Heart right ventricle (tissue), 16 donors: ENCODE data around the gene TBK1. TPM values are rescaled to one million over a fixed set of nuclear protein-coding genes. Genes with fewer than 3 reads are reported as not detected.

Source experiments
- ATAC-seq, 8 donors: fragments of 200-7000 bp; cut with Tn5 transposase; one replicate each; pipeline ENCODE4 v1.9.1; 2020; ENCODE audit warnings: mild to moderate bottlenecking in 8 of 8, moderate library complexity in 8 of 8, moderate number of reproducible peaks in 1 of 8
- DNase-seq, 2 donors: peaks; one replicate each; pipeline ENCODE4 v3.0.0-alpha.2; 2020
- H3K27ac ChIP-seq, 10 donors: fragments of 200-600 bp; sonication (generic) in 2 of 10; one replicate each; pipeline versions ENCODE4 v1.5.0 to v1.8.0; 2020 to 2022; ENCODE audit warnings: mild to moderate bottlenecking in 3 of 10
- H3K27me3 ChIP-seq, 7 donors: fragments of 200-600 bp; one replicate each; pipeline ENCODE4 v1.8.0; 2021 to 2022; ENCODE audit warnings: mild to moderate bottlenecking in 2 of 7
- H3K36me3 ChIP-seq, 9 donors: fragments of 200-600 bp; sonication (generic) in 1 of 9; one replicate each; pipeline versions ENCODE4 v1.5.0 to v1.8.0; 2020 to 2022; ENCODE audit warnings: mild to moderate bottlenecking in 2 of 9
- H3K4me1 ChIP-seq, 9 donors: fragments of 200-600 bp; sonication (generic) in 1 of 9; one replicate each; pipeline versions ENCODE4 v1.5.0 to v1.8.0; 2020 to 2022; ENCODE audit warnings: mild to moderate bottlenecking in 4 of 9
- H3K4me3 ChIP-seq, 10 donors: fragments of 200-600 bp; sonication (generic) in 2 of 10; one replicate each; pipeline versions ENCODE4 v1.5.0 to v1.8.0; 2020 to 2022; ENCODE audit warnings: mild to moderate bottlenecking in 7 of 10, moderate library complexity in 2 of 10
- H3K9me3 ChIP-seq, 11 donors: fragments of 200-600 bp in 10 of 11; sonication (generic) in 2 of 11; one replicate each; pipeline versions ENCODE4 v1.5.0 to v1.8.0; 2013 to 2022; ENCODE audit warnings: mild to moderate bottlenecking in 2 of 11, control low read depth in 1 of 11, moderate library complexity in 1 of 11
- CTCF ChIP-seq, 9 donors: fragments of 200-600 bp; sonication (generic) in 2 of 9; IDR thresholded peaks; one replicate each; pipeline versions ENCODE4 v1.5.0 to v1.8.0; 2021 to 2022; ENCODE audit warnings: antibody characterized with exemption in 9 of 9, mild to moderate bottlenecking in 5 of 9, moderate library complexity in 1 of 9
- WGBS, 2 donors: extraction: QIAGEN DNeasy Blood & Tissue Kit; methylation state at CpG; one replicate each; pipeline ENCODE4 v1.1.7; 2013; ENCODE audit warnings: inconsistent platforms in 1 of 2; 5-methylcytosine and 5-hydroxymethylcytosine counted together
- intact Hi-C, 10 donors: fragments of 100-400 bp; cut with DNase I; formaldehyde crosslinking; loops; one replicate each; pipeline versions ENCODE4 v1.11.1 to v1.14.2; 2022
- polyA plus RNA-seq, 2 donors: library from polyadenylated mRNA; stranded (reverse); fragments of 200-250 nt; gene quantifications; one replicate each; pipeline ENCODE4 v1.2.3, GENCODE V29; 2013
- total RNA-seq, 10 donors: library from RNA; stranded (reverse); fragmentation: NEBNext Ultra II Directional in 3 of 10; extraction: Animal tissue kit (Norgen Biotek cat#: 25700) in 3 of 10; gene quantifications; one replicate each; pipeline versions ENCODE4 v1.2.1 to v1.2.4, GENCODE V29; 2021 to 2023
- donor health status: Arrhythmogenic right ventricular cardiomyopathy.
- donor health status: ischemic (EF 13 %, LVEDD 7.1; RV severe dilation, severe dysfunction).
- donor health status: healthy with polysubstance abuse.
- donor health status: DM: no; HTN: yes; CAD: no.
- donor health status: DM: no; HTN: no; CAD: no.
- donor health status: ischemic (EF 25% LVEDD 6.9; RV normal size, moderate dysfunction).
- donor health status: ischemic (EF 25% LVEDD 5.7; RV mildly dilated, moderate dysfunction).
- donor health status: healthy.
- donor health status: DM: yes; HTN: yes; CAD: no.
- donor health status: Ischemic cardiomyopathy.
- donor health status: ischemic (EF 35%, LVEDD 5.7; RV mildly dilated, moderate dysfunction).
- donor health status: nonischemic (EF 11% LVEDD 7.7; RV severe dilation, severe dysfunction).
- donor health status: DM: yes; HTN: yes; CAD: no.
- donor health status: PGD.
- donor health status: ischemic (EF 29% LVEDD 5.4; RV normal size, mild dysfunction).
- donor health status: nonischemic (EF 23%, LVEDD 6.1; RV moderate dilation, normal function).

TBK1 gene
- total and polyA plus RNA-seq, 12 donors = 8.2 to 15.1 (median 10.5) TPM

- 74 to 81% methylated on average over 2 of the region's 2 CpGs for WGBS, 2 donors
- H3K9me3 ChIP-seq = no peaks in the 10 kb centered on the region
- H3K4me1 ChIP-seq = peaks cover 0 to 46% (median 17%) of the 10 kb centered on the region in 9 donors
- TF ChIP-seq CTCF (IDR thresholded peaks at IDR 0.05) = no peak
- H3K36me3 ChIP-seq = peaks cover 0 to 81% (median 21%) of the 10 kb centered on the region in 9 donors
- DNase-seq (no peak), ATAC-seq (peak in 2 of 8 donors; percentile 7 to 48)
- no peak overlapping the region for H3K27ac ChIP-seq
- H3K4me3 ChIP-seq = no peak overlapping the region
- intact Hi-C loops = no loop called here
- no peaks in the 10 kb centered on the region for H3K27me3 ChIP-seq
These were observed 9.9 kb downstream of the TBK1 start for GRCh38 chr12:64461634-64462414.

- peaks cover 0 to 30% (median 8%) of the 10 kb centered on the region in 9 donors for H3K4me1 ChIP-seq
- intact Hi-C loops = no loop called here
- no peaks in the 10 kb centered on the region for H3K27me3 ChIP-seq
- TF ChIP-seq CTCF (IDR thresholded peaks at IDR 0.05) = no peak
- no peak overlapping the region for H3K27ac ChIP-seq
- no peak overlapping the region for H3K4me3 ChIP-seq
- ATAC-seq (no peak), DNase-seq (no peak)
- peaks cover 0 to 100% (median 45%) of the 10 kb centered on the region in 9 donors for H3K36me3 ChIP-seq
- H3K9me3 ChIP-seq = no peaks in the 10 kb centered on the region
These were observed 14.3 kb downstream of the TBK1 start for GRCh38 chr12:64466178-64466577.

- no peaks in the 10 kb centered on the region for H3K9me3 ChIP-seq
- 48 to 54% methylated on average over 5 of the region's 5 CpGs for WGBS, 2 donors
- intact Hi-C loops = no loop called here
- no peak overlapping the region for H3K4me3 ChIP-seq
- H3K27me3 ChIP-seq = no peaks in the 10 kb centered on the region
- H3K4me1 ChIP-seq = peaks cover 0 to 25% (median 5%) of the 10 kb centered on the region in 9 donors
- DNase-seq = no peak
- H3K36me3 ChIP-seq = peaks cover 0 to 100% (median 49%) of the 10 kb centered on the region in 9 donors
- H3K27ac ChIP-seq = peak overlapping the region in 1 of 10 donors; percentile 39
- no peak for TF ChIP-seq CTCF (IDR thresholded peaks at IDR 0.05)
- peak in 2 of 8 donors; percentile 22 to 27 for ATAC-seq
These were observed 17.0 kb downstream of the TBK1 start for GRCh38 chr12:64468966-64469365.

GRCh38 chr12:64469455-64470142, 17.7 kb downstream of the TBK1 start:
- H3K27ac ChIP-seq = peak overlapping the region in 5 of 10 donors; percentile 2 to 39 (median 18)
- intact Hi-C loops = no loop called here
- peak in 6 of 8 donors; percentile 49 to 87 (median 65) for ATAC-seq

More at GRCh38 chr12:64469455-64470142, 17.7 kb downstream of the TBK1 start:
- TF ChIP-seq CTCF (IDR thresholded peaks at IDR 0.05) = no peak
- Histone ChIP-seq H3K4me1 (peaks cover 0 to 25% (median 5%) of the 10 kb centered on the region in 9 donors), H3K27me3 (no peaks in the 10 kb centered on the region), H3K4me3 (no peak overlapping the region), H3K36me3 (peaks cover 0 to 100% (median 50%) of the 10 kb centered on the region in 9 donors), H3K9me3 (no peaks in the 10 kb centered on the region)
- WGBS, 2 donors = 72 to 73% methylated on average over 2 of the region's 2 CpGs
- peak in 1 of 2 donors; percentile 23 for DNase-seq
